Right atrium auricular region (tissue), 2 donors: Measurements from ENCODE around the gene MGME1. TPM values are rescaled to one million over a fixed set of nuclear protein-coding genes. Genes with fewer than 3 reads are reported as not detected.

Experiments
- DNase-seq: peaks from one replicate; pipeline ENCODE4 v3.0.0-alpha.2; 2019; ENCODE audit warnings: low spot score
- H3K27ac ChIP-seq, 2 donors: fragments of 200-600 bp; sonication (generic); 1 replicate in 1 of 2; 2 replicates in 1 of 2; pipeline ENCODE4 v1.5.1; 2016 to 2019
- H3K27me3 ChIP-seq, 2 donors: fragments of 200-600 bp; sonication (generic); one replicate each; pipeline versions ENCODE4 v1.5.1 to v1.6.0; 2017 to 2019
- H3K36me3 ChIP-seq: fragments of 200-600 bp; sonication (generic); one replicate; pipeline ENCODE4 v1.5.1; 2016
- H3K4me1 ChIP-seq, 2 donors: fragments of 200-600 bp; sonication (generic); one replicate each; pipeline versions ENCODE4 v1.5.1 to v1.6.0; 2017 to 2019
- H3K4me3 ChIP-seq, 2 donors: fragments of 200-600 bp; sonication (generic); 1 replicate in 1 of 2; 2 replicates in 1 of 2; pipeline ENCODE4 v1.5.1; 2017 to 2019; ENCODE audit warnings: mild to moderate bottlenecking in 1 of 2, moderate library complexity in 1 of 2
- H3K9me3 ChIP-seq, 2 donors: fragments of 200-600 bp; sonication (generic); one replicate each; pipeline ENCODE4 v1.5.1; 2019
- total RNA-seq, 2 donors: library from RNA; depleted of rRNA; stranded (reverse); fragments of >200 nt; gene quantifications; one replicate each; pipeline ENCODE4 v1.1.0, GENCODE V29; 2016
- TF ChIP-seq, protein P1 (sequence below), 2 donors: fragments of 200-600 bp; sonication (generic); IDR thresholded peaks; one replicate each; pipeline ENCODE4 v1.5.1; 2019; ENCODE audit warnings: antibody characterized with exemption in 2 of 2

Gene MGME1
- total RNA-seq, 2 donors from 2014 or later: 2.7 to 7.1 TPM

DNA sequence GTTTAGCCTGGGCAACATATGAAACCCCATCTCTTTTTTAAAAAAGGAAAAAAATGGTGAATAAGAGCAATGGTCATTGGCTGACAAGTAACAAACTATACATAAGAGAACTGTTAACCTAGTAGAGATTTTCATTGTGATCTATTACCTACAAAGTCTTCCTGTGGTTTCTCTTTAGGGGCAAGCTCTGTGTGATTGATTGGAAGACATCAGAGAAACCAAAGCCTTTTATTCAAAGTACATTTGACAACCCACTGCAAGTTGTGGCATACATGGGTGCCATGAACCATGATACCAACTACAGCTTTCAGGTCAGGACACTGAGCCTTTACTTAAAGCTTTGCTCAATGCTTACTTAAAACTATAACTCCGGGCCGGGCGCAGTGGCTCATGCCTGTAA lies 19.2 kb downstream of the MGME1 start:
- H3K27me3 ChIP-seq: no peaks in the 10 kb centered on the region
- DNase-seq: no peak
- H3K4me3 ChIP-seq: no peak overlapping the region
- TF ChIP-seq, protein P1, sequence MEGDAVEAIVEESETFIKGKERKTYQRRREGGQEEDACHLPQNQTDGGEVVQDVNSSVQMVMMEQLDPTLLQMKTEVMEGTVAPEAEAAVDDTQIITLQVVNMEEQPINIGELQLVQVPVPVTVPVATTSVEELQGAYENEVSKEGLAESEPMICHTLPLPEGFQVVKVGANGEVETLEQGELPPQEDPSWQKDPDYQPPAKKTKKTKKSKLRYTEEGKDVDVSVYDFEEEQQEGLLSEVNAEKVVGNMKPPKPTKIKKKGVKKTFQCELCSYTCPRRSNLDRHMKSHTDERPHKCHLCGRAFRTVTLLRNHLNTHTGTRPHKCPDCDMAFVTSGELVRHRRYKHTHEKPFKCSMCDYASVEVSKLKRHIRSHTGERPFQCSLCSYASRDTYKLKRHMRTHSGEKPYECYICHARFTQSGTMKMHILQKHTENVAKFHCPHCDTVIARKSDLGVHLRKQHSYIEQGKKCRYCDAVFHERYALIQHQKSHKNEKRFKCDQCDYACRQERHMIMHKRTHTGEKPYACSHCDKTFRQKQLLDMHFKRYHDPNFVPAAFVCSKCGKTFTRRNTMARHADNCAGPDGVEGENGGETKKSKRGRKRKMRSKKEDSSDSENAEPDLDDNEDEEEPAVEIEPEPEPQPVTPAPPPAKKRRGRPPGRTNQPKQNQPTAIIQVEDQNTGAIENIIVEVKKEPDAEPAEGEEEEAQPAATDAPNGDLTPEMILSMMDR (IDR thresholded peaks at IDR 0.05): no peak
- H3K27ac ChIP-seq: no peak overlapping the region
- H3K36me3 ChIP-seq: no peaks in the 10 kb centered on the region
- H3K9me3 ChIP-seq: no peaks in the 10 kb centered on the region
- no peaks in the 10 kb centered on the region for H3K4me1 ChIP-seq

- Histone ChIP-seq H3K9me3 (no peaks in the 10 kb centered on the region), H3K4me1 (no peaks in the 10 kb centered on the region), H3K27ac (no peak overlapping the region), H3K27me3 (no peaks in the 10 kb centered on the region), H3K4me3 (no peak overlapping the region), H3K36me3 (no peaks in the 10 kb centered on the region)
- TF ChIP-seq, protein P1 (IDR thresholded peaks at IDR 0.05): no peak
- peak; percentile 21 for DNase-seq
Measured at GRCh38 chr20:17990278-17990972, 21.6 kb downstream of the MGME1 start.

DNA sequence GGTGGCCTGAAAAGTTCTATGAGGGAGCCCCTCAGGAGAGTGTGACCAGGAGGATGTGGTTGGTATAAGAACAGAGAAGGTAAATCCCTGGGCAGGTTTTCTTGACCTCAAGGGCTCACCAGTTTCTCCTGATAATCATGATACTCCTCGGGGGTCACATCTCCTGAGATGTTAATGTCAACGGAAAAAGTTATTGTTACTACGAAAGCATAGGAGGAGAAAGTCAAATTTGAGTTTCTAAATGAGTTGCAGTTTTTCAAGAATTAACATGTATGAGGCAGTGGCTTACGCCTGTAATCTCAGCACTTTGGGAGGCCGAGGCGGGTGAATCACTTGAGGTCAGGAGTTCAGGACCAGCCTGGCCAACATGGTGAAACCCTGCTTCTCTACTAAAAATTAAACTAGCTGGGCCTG lies 23.4 kb downstream of the MGME1 start:
- Histone ChIP-seq H3K4me1 (peaks cover 0 to 5% of the 10 kb centered on the region in 2 donors), H3K36me3 (no peaks in the 10 kb centered on the region), H3K4me3 (no peak overlapping the region), H3K27ac (no peak overlapping the region), H3K9me3 (no peaks in the 10 kb centered on the region), H3K27me3 (no peaks in the 10 kb centered on the region)
- TF ChIP-seq, protein P1 (IDR thresholded peaks at IDR 0.05): no peak
- peak; percentile 0 for DNase-seq

- Histone ChIP-seq H3K27ac (no peak overlapping the region), H3K4me3 (no peak overlapping the region), H3K4me1 (peaks cover 0 to 5% of the 10 kb centered on the region in 2 donors), H3K9me3 (no peaks in the 10 kb centered on the region), H3K27me3 (no peaks in the 10 kb centered on the region), H3K36me3 (no peaks in the 10 kb centered on the region)
- DNase-seq: no peak
- TF ChIP-seq, protein P1 (IDR thresholded peaks at IDR 0.05): no peak
Measured at GRCh38 chr20:17992847-17993513, 24.2 kb downstream of the MGME1 start.

- H3K36me3 ChIP-seq: no peaks in the 10 kb centered on the region
- no peak overlapping the region for H3K27ac ChIP-seq
- H3K9me3 ChIP-seq: no peaks in the 10 kb centered on the region
- TF ChIP-seq, protein P1 (IDR thresholded peaks at IDR 0.05): no peak
- H3K4me3 ChIP-seq: no peak overlapping the region
- peak; percentile 21 for DNase-seq
- H3K4me1 ChIP-seq: peaks cover 0 to 5% of the 10 kb centered on the region in 2 donors
- H3K27me3 ChIP-seq: no peaks in the 10 kb centered on the region
Measured at GRCh38 chr20:17993546-17993945, 24.7 kb downstream of the MGME1 start.
